ENCODE data around the gene CHCHD3.
"Not testable (repeated sequence)": the region's sequence is repeated elsewhere in the genome, so short reads cannot be mapped to it uniquely, and the experiment has no call there.

CHCHD3 gene

DNA sequence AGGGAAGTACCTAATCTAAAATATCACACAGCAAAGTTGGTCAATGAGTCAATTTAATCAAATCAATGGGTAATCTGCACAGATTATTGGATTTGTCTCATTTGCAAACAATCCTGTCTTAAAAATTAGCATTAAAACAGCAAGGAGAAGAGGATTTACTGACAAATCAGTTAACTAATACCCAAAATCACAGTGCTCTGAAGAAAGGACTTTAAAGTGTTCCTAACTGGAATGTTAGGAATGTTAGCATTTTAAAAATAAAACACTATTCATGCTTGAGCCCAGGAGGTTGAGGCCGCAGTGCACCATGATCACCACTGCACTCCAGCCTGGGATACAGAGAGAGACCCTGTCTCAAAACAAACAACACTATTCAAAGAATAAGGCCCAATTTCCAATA lies 83.1 kb downstream of the CHCHD3 start:
- no peak for DNase-seq

DNA sequence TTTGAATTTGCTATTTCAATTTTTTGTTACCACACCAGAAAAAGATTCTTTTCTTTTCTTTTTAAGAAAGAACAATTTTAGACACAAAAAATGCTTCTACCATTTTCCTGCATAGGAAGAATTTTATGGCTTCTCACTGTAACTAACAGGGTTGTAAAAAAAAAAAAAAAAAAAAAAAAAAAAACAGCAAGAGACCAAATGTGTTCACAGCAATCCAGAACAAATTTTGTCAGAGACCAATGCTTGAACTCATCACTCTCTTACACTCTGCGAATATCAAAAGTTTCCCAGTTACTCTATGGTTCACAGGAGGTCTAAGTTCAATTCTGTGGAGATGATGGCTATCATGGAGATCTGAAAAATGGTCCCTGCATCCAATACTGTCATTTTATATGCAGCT lies 84.4 kb downstream of the CHCHD3 start:
- no peak for DNase-seq

DNA sequence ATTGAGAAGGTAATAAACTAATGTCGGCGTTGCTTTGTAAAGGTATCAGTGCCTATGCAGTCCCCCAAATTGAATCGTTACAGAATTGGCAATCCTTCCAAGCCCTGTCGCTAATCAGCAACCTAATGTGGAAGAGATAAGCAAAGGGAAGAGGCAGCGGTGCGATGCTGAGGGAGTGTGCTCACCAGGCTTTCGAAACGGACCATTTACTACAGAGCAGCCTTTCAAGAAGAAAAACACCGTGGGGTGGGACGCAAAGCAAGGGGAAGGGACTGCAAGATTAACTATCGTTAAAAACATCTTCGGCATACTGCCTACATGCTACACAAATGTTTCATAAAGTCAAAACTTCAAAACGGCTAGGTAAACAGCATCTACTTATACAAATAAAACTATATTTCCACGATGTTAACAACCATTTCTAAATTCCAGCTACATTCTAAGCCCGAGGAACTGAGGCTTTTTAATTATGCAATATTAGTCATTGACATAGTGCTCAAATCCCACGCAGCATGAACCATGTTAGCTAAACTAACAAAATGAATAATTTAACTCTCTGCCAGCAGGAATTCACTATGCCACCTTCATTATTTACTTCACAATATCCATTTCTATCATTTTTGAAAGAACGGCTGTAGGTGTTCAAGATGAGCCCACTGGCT lies 85.2 kb downstream of the CHCHD3 start:
- DNase-seq = no peak

DNA sequence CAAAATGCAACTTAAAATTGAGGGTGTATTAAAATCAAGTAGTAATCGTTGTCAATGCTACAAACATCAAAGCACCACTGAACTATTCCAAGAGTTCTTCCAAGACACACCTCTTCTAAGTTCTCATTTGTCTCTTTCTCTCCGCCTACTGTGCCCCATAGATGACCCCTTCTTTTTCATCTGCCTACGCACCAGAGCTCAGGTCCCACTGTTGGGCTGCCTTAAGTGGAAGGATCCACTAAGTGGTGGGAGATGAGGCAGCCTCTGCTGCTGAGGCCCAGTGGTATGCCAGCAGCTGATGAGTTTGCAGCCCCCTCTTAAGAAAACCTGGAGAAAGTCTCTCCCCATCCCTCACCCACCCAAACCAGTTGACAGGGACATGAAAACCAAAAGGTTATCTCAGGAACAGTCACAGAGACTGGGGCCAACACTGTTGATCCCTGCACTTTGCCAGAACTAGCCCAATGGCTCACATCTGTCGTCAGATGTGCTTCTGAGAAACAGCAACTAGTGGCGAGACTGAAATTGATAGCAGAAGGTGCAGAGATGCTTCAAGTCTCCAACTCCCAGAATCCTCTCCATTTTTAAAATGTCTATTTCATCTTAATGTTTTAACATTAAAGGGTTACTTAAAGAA lies 88.4 kb downstream of the CHCHD3 start:
- no peak for DNase-seq

DNA sequence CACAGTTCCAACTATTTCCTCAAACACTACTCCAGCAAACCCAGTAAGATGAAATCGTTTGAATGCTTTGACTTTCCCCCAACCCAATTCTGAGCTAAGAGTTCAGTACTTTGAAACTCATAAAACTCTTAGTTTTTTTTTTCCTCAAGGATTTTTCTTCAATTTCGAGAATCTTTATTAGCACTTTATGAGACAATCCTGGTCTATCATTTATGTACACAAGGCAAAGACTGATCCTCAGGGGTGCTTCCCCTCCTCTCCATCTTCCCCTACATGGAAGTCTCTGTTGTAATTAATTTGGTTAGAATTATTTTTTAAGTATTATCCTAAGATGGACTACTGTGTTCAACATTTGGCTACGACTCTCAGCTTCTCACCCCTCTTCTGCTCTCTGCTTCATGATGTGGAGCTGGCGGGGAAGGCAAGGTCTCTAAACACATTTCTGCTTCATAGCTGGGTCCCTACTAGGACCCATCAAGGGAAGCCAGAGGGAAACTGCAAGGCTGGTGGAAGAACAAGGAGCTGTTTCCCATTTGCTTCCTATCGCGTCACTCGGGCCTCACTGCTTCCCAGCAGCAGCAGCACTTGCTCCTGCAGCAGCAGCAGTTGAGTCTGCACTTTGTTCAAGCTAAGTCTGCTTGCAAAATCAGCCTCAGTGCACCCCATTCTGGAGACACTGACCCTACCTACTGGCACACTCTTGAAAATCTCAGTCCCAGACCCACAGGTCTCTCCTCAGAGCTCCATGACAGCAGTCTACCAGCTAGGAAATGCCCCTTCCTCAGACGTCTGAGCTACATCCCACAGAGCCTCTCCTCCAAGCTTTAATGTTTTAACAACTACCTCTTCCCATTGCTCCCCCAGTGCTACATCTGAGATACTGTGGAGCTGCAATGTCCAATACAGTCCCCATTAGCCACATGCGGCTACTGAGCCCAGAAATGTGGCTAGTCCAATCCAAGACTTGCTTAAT lies 90.0 kb downstream of the CHCHD3 start:
- no peak for DNase-seq

DNA sequence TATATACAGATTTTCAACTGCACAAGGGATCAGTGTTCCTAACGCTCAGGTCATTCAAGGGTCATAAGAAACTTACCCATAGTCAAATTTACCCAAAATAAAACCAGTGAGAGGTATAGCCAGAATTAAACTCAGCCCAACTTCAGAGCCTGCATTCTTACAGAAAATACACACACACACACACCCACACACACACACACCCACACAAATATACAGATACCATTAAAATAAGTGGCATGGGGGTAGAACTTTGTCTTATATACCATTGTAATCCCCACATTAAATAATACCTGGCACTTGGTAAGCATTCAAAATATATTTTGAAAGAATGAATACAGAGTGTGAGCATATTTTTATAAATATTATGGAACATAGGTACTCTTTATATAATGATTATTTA lies 93.8 kb downstream of the CHCHD3 start:
- DNase-seq = no peak

DNA sequence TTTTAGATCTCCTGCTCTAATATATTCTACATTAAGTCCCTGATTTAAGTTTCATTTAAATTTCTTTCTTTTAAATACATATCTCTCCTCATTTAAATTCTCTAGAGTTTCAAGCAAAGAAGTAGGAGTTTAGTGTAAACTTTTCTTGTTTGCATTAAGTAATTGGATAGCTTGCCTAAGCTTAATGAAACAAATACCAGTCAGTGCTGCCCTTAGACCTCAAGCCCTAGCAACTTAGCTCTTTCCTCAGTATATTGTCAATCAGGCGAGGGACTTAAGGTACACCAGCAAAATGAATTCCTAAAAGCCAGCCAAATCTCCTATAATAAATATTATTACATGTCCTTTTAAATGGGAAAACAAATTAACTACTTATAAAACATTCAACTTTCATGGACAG lies 101.5 kb downstream of the CHCHD3 start:
- DNase-seq = no peak

DNA sequence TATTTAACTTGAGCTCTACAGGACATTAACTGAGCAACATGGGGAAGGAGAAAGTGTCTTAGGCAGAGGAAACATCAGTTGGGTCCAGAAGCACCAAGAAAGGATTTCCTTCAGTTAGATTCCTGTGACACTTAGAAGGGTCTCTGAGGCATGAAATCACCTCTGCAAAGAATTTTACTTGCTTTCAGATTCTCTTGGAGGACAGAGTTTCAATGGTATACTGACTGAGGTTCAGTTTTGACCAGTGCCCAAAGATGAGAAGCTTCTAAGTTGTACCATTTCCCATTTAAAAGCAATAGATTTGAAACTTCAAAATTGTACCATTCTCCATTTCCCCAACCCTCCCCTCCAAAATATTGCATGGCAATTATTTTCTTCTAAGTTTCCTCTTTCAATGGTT lies 102.4 kb downstream of the CHCHD3 start:
- no peak for DNase-seq

DNA sequence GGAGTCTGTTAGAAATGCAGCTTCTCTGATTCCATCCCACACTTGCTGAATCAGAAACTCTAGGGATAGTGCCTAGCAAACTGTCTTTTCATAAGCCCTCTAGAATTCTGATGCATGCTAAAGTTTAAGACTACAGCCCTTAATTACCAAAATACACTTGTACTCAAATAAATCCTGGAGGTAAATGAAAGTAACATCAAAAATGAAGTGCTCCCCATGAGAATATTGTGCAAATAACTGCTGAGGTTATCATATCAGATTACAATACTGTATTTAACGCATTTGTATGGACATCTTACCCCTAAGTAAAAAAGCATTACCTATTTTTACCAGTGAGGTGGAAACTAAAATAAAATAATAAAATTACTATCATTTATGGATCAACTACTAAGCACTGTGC lies 104.7 kb downstream of the CHCHD3 start:
- DNase-seq = no peak

DNA sequence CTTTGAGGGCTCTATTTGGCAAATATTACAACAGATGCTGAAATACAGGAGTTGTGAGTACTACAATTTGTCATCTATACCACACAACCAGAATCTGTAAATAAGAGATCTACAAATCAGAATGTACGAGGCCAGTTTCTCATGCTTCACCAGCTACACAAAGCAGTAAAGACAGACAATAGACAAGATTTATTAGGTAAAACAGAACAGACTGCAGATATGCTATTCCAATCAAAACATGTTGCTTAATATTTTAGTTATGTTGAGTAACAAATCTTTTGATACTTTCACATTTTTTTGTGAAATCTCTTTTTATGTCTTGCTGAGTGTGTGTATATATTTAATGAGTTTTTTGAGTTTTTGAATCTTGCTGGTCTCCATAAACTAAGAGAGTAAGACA lies 109.1 kb downstream of the CHCHD3 start:
- no peak for DNase-seq

DNA sequence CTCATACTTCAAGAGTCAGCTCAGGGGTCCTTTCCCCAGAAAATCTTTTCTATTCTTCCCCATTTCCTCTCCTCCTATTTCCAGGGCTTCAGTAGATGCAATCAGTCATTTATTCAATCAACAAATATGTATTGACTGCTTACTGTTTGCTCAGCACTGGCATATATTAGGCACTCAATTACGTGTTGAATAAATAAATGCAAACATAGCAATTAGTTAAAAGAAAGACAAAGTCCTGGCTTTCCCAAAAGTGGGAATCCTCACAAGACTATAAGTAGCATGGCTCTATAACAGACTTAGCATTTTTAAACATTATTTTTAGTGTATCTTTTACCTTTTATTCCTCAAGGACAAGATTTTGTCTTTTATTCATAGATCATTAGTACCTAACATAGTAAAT lies 111.6 kb downstream of the CHCHD3 start:
- DNase-seq = no peak

DNA sequence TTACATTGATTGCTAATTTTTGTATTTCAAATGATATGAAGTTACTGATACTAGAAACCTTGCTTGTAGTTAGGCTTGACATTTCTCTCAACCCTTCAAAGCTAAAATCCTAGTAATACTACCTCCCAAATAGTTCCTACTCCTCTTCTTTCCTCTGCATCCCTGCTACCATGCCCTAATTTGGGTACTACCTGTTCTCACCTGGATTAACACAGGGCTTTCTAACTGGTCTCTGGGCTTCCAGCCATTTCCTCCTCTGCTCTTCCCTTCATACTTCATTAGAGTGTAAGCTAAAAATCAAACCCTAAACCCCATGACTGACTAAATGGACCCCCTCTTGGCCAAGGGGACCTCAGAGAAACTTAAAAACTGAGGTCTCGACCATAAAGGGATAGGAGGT lies 112.4 kb downstream of the CHCHD3 start:
- no peak for DNase-seq

DNA sequence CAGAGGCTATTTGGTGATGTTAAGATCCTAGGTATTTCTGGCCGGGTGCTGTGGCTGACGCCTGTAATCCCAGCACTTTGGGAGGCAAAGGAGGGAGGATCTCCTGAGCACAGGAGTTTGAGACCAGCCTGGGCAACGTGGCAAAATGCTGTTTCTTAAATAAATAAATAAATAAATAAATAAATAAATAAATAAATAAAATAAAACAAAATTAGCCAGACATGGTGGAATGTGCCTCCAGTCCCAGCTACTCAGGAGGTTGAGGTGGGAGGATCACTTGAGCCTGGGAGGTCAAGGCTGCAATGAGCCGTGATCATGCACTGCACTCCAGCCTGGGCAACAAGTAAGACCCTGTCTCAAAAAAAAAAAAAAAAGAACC lies 114.4 kb downstream of the CHCHD3 start:
- not testable (repeated sequence) for DNase-seq

DNA sequence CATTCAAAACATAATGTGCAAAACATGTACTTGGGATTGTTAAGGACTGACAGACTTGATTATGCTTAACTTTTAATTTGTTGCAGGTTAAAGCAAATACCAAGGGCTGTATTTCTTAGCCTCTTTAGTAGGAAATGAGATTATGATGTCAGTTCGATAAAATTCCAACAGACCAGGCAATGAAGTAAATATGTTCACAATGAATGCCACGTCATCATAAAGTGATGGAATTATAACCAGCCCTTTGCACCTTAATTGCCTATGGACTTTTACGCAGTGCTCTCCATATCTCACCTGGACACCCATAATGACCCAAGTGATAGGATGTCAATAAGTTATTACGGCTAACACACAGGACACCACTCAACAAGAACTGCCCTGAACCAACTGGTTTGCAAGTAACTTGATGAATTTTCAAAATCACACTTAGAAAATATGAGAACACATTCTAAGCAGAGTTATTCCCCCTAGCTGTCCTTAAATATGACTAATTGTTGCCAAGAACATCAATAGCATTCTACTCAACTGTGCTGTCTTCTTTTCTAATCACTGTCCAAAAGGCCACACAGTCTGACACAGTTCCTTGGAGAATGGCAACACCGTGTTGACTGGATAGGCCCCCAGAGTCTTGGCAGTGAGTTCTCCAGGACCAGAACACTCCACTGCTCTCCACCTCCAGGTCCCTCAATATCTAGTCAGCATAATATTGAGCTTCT lies 115.0 kb downstream of the CHCHD3 start:
- DNase-seq = no peak

DNA sequence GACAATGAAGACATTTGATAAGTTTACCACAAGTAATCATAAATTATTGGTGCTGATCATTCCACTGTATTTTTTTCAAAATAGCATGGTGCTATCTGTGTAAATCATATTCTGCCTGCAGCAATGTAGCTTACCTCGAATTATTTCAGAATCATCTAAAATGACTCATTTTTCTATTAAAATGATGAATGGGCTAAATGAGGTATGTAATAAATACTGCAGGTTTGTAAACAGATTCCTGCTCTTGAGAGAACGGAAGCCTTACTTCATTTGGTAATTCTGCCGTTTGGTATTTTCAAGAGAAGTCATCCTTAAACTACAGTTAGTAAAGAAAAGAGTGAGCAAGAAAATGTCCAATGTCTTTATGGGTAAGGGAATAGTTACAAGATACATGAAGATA lies 115.9 kb downstream of the CHCHD3 start:
- DNase-seq = no peak

DNA sequence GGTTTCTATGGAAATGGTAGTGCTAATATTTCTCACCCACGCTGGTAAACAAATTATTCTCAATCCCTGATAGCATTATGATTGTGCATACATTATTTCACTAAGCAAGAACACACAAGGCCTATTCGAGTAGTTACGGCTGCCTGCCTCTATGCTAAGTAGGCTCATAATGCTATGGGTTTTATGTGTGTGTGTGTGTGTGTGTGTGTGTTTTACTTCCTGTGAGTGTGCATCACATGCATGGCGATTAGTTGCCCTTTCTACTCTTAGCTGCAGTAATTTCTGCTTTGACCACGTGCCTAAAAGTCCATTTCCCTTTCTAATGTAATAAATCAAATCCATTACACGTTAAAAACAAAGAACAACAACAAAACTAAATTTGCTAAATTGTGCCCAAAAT lies 117.0 kb downstream of the CHCHD3 start:
- DNase-seq = no peak

DNA sequence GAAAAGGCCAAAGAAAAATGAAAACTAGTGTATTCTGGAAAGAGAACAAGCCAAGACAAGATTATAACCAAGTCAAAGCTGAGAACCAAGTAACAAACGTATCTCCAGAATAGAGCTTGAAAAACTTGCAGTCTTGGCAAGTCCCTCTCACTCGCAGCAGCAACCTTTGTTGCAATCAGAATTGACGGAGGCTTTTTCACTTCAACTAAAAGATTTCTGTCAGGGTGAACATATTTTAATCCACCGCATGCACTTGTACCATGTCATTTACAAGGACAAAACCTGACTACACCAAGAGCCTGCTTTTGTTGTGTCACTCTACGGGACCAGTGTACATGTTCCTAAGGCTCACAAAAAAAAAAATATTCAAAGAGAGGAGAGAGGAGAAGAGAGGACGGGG lies 122.0 kb downstream of the CHCHD3 start:
- DNase-seq = no peak

DNA sequence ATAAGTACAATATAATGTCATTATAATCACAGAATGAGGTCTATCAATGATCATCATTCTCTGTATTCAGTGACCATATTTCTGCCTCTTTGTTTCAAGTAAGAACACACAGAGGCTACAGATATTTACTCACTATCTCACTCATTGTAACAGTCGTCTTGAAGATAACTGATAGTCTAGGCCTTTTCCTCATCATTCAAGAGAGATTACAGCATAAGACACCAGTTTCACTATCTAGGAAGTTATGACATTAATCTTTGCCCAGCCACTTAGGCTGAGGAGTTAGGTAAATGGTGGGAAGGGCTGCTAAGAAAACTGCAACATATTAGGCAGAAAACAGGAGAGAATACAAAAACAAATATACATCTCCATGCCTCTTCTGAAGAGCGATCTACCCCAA lies 125.3 kb downstream of the CHCHD3 start:
- DNase-seq = no peak

DNA sequence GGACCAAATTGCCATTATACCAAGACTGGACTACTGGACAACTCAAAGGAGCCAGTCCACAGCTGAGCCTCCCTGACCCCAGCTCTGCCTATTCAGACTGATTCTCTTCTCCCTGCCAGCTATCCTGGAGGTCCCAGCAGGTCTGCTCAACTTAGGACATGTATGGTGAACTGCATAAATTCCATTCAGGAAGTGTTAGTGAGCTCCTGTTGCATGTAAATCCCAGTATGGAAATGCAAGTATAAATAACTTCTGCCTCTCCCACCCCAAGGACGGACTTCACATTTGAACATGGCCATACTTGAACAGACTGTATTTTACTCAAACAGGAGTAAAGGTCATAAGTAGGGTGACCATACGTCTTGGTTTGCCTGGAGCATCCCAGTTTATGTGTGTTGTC lies 128.4 kb downstream of the CHCHD3 start:
- no peak for DNase-seq

DNA sequence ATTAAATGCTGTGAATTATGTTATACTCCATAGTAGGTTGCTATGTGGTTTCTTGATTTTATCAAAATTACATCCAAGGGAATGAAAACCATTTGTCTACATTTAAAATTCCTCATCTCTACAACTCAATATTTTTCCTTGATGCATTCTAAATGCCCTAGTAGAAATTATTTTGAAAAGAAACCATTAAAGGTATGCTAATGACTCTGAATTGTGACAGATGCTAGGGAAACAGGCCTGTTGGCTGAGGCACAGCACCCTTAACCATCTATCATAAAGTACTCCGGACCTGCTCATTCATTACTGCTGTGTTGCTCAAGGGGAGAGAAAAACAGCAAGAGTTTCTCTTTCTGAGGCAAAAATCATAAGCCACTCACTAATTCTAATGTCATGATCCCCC lies 131.2 kb downstream of the CHCHD3 start:
- DNase-seq = no peak

DNA sequence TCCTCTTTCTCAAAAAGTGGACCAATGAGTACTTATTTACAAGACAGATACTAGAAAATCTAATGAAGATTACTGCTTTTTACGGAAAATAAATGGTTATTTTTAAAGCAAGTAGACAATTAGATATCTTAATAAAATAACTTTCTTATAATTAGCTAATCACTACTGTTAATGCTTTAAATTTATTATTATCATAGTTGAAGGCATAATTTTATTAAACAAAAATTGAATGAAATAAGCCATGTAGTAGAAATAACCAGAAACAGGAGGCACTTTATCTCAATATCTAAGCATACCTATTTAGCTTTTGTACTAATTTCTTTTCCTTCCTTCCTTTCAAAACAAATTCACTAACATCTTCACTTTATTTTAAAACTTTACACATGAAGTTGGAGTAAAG lies 134.9 kb downstream of the CHCHD3 start:
- DNase-seq = no peak

DNA sequence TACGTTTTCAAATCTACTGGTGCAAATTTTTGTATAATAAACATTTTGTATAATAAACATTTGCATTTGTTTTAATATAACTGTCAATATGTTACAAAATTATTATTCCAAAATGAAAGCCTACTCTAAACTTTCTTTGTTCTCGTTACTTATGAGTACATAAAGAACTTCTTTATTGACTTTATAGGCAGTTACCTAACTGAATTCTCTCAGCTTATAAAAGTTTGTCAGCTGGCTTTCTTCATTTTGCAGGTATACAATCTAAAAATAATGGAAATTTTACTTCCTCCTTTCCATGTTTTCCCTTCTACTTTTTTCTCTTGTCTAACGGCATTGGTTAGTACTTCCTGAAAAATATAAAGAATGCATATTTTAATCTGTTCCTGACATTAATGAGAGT lies 137.1 kb downstream of the CHCHD3 start:
- no peak for DNase-seq

DNA sequence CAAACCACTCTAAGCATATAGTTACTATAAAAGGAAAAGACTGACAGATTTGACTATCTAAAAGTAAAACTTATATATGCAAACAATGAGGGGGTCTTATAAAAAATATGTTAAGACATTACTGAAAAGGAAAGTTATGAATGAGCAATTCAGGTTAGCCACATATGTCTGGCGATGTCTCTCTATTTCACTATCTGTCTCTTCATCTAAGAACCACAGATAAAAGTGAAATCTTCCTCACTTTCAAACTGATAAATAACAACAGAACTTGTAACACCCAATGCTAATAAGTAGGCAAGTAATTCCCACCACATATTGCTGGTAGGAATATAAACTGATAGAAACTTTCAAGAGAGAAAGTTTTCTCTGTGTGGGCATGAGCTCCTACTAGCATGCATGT lies 138.2 kb downstream of the CHCHD3 start:
- DNase-seq = no peak
